ENCODE measurements around the gene SCRG1. TPM values are rescaled to one million over a fixed set of nuclear protein-coding genes. Genes with fewer than 3 reads are reported as not detected.

The SCRG1 gene
- total RNA-seq, 1 donor, result under 0.01 TPM

DNA sequence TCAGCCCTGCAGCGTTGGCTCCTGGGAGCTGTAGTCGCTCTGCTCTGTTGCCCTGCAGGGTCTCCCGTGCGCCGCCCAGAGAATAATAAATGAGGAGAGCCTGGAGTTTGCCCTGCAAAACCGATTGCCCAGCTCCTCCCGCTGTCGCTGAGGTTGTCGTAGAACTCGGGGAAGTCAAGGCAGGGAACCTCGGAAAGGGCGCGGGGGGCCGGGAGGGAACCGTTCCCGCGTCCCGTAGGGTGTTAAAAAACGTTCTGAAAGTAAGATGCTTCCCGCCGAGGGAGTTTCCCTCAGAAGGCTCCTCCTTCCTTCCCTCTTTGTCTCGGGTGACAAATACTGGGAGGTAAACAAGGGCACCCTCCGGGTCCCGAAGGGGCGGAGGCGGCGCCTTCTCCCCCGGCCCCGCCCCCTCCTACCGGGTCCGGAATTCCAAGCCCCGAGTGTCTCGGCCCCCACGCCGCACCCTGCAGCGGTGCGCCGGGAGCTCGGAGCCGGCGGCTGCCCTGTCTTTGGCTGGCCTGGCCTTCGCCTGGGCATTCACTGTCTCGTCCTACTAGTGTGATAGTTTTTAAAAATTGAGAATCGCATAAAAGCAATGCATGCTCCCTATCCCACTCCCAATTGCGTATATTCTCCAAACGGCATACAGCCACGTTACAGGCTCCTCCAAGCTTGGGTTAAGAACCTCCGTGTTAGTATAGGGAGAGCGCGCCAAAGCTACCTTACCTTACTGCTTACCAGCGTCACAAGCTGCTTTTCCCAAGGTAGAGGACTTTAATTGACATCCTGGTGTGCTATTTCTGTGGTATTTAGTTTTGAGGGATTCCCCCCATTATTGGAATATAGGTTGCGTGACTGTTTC lies 63.8 kb downstream of the SCRG1 start:
- H3K4me3 ChIP-seq (ENCODE audit: low read depth, low read length), result peak overlapping the region; percentile 92
- DNase-seq (ENCODE audit: low read depth), result peak; percentile 72
- TF ChIP-seq, protein P1, sequence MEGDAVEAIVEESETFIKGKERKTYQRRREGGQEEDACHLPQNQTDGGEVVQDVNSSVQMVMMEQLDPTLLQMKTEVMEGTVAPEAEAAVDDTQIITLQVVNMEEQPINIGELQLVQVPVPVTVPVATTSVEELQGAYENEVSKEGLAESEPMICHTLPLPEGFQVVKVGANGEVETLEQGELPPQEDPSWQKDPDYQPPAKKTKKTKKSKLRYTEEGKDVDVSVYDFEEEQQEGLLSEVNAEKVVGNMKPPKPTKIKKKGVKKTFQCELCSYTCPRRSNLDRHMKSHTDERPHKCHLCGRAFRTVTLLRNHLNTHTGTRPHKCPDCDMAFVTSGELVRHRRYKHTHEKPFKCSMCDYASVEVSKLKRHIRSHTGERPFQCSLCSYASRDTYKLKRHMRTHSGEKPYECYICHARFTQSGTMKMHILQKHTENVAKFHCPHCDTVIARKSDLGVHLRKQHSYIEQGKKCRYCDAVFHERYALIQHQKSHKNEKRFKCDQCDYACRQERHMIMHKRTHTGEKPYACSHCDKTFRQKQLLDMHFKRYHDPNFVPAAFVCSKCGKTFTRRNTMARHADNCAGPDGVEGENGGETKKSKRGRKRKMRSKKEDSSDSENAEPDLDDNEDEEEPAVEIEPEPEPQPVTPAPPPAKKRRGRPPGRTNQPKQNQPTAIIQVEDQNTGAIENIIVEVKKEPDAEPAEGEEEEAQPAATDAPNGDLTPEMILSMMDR (IDR thresholded peaks at IDR 0.05; ENCODE audit: insufficient read depth, low read depth, low read length), result no peak

Small RNA genes within 50 kb of the gene (small RNA-seq; reads per million reads assigned to genes)
- not detected for gene RNU6-1096P

Other genes starting within 250 kb of the SCRG1 start
- 13.9 and 23.3 TPM in 2 replicates for gene GALNT7, start 230.3 kb downstream of the SCRG1 start, total RNA-seq
- gene HMGB2, start 64.8 kb downstream of the SCRG1 start, total RNA-seq, result 33.8 and 60.0 TPM in 2 replicates
- 13.2 and 21.2 TPM in 2 replicates for gene SAP30, start 28.2 kb downstream of the SCRG1 start, total RNA-seq
- gene HAND2, start 131.1 kb upstream of the SCRG1 start, total RNA-seq, result 45.4 and 71.7 TPM in 2 replicates

Data from fibroblast of villous mesenchyme (primary cell).